ENCODE results near the gene CSTA.

GRCh38 chr3:122316368-122316767 is 8.7 kb upstream of the CSTA start:
- no peak for TF ChIP-seq CTCF (IDR thresholded peaks at IDR 0.05; ENCODE audit: insufficient read depth, low read length, poor library complexity, severe bottlenecking)
- no peak for TF ChIP-seq EZH2phosphoT487 (conservative IDR thresholded peaks at IDR 0.05; ENCODE audit: low read length)
